ENCODE results near the gene LHPP.

The LHPP gene

DNA sequence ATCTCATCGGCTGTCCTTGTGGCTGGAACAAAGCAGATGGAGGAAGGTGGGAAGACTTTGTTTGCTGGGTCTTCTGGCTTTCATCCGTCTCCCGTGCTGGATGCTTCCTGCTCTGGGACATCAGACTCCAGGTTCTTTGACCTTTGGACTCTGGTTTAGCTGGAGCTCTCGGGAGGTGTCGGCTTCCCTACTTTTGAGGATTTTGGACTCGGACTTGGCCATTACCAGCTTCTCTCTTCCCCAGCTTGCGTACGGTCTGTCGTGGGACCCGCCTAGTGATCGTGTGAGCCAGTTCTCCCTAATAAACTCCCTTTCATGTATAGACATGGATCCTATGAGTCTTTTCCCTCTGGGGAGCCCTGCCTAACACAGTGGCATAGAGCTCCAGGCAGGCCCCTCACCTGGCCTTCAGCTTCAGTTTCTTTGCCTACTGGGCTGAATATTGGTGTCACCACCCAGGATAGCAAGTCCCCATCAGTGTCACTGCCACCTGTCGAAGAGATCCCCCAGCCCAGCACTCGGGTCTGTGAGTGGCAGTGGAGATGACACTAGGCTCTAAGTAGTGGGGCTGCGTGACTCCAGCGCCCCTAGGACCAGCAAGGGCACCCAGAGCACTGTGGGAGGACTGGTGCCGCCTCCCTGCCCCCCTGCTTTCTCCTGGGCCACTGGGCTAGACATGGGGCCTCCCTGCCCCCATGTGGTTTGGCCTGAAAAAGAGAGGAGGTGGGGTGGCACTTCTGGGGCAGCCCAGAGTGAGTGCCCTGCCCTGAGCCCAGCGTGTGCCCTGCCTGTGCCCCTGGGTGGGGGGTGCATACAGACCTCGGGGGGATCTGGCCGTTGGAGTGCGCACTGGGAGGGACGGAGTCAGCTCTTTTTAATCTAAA lies 135.6 kb downstream of the LHPP start:
- TF ChIP-seq, protein P1, sequence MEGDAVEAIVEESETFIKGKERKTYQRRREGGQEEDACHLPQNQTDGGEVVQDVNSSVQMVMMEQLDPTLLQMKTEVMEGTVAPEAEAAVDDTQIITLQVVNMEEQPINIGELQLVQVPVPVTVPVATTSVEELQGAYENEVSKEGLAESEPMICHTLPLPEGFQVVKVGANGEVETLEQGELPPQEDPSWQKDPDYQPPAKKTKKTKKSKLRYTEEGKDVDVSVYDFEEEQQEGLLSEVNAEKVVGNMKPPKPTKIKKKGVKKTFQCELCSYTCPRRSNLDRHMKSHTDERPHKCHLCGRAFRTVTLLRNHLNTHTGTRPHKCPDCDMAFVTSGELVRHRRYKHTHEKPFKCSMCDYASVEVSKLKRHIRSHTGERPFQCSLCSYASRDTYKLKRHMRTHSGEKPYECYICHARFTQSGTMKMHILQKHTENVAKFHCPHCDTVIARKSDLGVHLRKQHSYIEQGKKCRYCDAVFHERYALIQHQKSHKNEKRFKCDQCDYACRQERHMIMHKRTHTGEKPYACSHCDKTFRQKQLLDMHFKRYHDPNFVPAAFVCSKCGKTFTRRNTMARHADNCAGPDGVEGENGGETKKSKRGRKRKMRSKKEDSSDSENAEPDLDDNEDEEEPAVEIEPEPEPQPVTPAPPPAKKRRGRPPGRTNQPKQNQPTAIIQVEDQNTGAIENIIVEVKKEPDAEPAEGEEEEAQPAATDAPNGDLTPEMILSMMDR (IDR thresholded peaks at IDR 0.05; ENCODE audit: low read depth, low read length): no peak
- TF ChIP-seq MYC (IDR thresholded peaks at IDR 0.05; ENCODE audit: low read depth, low read length): no peak
- no peak for TF ChIP-seq POLR2A (IDR thresholded peaks at IDR 0.05; ENCODE audit: extremely low read depth, insufficient read length)
- TF ChIP-seq, protein P2, sequence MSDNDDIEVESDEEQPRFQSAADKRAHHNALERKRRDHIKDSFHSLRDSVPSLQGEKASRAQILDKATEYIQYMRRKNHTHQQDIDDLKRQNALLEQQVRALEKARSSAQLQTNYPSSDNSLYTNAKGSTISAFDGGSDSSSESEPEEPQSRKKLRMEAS (IDR thresholded peaks at IDR 0.05; ENCODE audit: low read depth, low read length): no peak
- no peak for DNase-seq (ENCODE audit: low read depth)
- no peak overlapping the region for H3K4me3 ChIP-seq (ENCODE audit: low read depth, low read length)

DNA sequence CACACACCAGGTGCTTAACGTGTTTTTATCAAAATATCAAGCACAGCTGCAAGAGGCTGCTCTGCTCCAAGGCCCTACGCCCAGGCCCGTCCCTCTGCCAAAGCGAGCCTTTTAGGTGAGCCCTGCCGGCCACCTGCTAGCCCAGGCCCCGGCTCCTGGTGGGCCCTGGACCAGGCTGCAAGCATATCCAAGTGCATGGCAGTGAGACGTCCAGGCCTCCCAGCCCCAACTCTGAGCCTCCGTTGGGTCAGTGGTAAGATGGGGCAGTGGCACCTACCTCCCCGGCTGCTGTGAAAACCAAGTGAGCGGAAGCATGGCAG lies 136.2 kb downstream of the LHPP start:
- no peak for DNase-seq (ENCODE audit: low read depth)
- TF ChIP-seq POLR2A (IDR thresholded peaks at IDR 0.05; ENCODE audit: extremely low read depth, insufficient read length): no peak
- TF ChIP-seq, protein P2 (IDR thresholded peaks at IDR 0.05; ENCODE audit: low read depth, low read length): no peak
- TF ChIP-seq, protein P1 (IDR thresholded peaks at IDR 0.05; ENCODE audit: low read depth, low read length): no peak
- TF ChIP-seq MYC (IDR thresholded peaks at IDR 0.05; ENCODE audit: low read depth, low read length): no peak
- no peak overlapping the region for H3K4me3 ChIP-seq (ENCODE audit: low read depth, low read length)

DNA sequence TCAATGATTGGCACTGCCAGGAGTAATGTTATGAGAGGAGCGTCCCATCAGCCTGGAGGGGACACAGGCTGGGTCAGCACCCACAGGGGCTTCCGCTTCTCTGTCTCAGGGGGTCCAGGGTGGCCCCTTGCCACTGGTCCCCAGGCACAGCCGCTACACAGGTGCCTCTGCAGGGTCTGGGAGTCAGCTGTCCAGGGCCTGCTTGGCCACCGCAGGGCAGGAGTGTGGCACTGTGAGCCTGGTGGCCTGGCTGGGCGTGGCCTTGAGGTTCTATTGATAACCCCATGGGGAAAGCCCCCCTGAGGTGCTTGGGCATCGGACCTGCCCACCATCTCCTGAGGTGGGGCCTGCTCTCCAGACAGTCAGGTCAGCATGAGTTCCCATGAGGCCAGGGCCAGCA lies 136.6 kb downstream of the LHPP start:
- TF ChIP-seq, protein P2 (IDR thresholded peaks at IDR 0.05; ENCODE audit: low read depth, low read length): no peak
- TF ChIP-seq POLR2A (IDR thresholded peaks at IDR 0.05; ENCODE audit: extremely low read depth, insufficient read length): no peak
- TF ChIP-seq, protein P1 (IDR thresholded peaks at IDR 0.05; ENCODE audit: low read depth, low read length): no peak
- TF ChIP-seq MYC (IDR thresholded peaks at IDR 0.05; ENCODE audit: low read depth, low read length): no peak
- no peak overlapping the region for H3K4me3 ChIP-seq (ENCODE audit: low read depth, low read length)
- no peak for DNase-seq (ENCODE audit: low read depth)

DNA sequence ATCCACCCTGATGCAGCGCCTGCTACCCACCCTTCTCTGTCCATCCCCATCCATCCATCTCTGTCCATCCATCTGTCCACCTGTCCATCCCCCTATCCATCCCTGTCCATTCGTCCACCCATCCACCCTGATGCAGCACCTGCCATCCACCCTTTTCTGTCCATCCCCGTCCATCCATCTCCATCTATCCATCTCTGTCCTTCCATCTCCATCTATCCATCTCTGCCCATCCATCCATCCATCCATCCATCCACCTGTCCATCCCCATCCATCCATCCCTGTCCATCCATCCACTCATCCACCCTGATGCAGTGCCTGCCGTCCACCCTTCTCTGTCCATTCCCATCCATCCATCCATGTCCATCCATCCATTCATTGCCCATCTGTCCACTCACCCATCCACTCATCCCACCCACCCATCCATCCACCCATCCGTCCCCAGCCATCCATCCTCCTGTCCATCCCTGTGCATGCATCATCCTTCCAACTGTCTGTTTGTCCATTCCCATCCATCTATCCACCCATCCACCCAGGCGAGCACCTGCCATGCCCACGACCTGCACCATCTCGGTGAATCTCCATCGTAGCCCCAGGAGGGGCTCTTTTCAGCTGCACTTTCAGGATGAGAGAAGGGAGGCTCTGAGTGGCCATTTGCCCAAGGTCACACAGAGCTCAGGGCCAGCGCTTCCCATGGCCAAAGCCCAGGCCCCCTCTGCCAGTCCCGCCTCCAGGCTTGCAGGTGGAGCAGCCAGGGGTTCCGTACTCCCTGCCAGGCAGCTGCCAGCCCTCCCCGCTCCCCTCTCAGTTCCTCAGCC lies 137.4 kb downstream of the LHPP start:
- no peak overlapping the region for H3K4me3 ChIP-seq (ENCODE audit: low read depth, low read length)
- TF ChIP-seq, protein P2 (IDR thresholded peaks at IDR 0.05; ENCODE audit: low read depth, low read length): no peak
- TF ChIP-seq MYC (IDR thresholded peaks at IDR 0.05; ENCODE audit: low read depth, low read length) (no peak), POLR2A (IDR thresholded peaks at IDR 0.05; ENCODE audit: extremely low read depth, insufficient read length) (no peak)
- TF ChIP-seq, protein P1 (IDR thresholded peaks at IDR 0.05; ENCODE audit: low read depth, low read length): no peak
- no peak for DNase-seq (ENCODE audit: low read depth)

DNA sequence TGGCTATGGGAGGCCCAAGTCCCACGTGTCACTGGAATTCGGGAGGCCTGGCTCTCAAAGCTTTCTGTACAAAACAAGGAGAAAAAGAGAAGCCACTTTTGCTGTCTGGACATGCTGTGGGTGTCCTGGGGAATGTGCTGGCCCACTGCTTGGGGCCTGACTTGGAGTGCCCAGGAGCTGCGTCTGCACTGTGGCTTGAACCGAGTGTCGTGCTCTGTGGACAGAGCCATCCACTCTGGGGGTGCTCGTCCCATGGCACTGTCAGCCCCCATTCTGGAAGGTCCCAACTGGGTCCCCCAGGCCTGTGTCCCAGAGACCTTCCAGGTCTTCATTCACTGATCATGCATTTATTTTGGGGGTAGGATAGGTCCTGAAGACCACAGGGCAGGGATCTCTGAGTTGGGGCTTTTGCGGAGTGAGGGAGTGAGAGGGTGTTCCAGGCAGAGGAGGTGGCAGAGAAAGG lies 138.0 kb downstream of the LHPP start:
- no peak for DNase-seq (ENCODE audit: low read depth)
- no peak overlapping the region for H3K4me3 ChIP-seq (ENCODE audit: low read depth, low read length)
- TF ChIP-seq, protein P1 (IDR thresholded peaks at IDR 0.05; ENCODE audit: low read depth, low read length): no peak
- TF ChIP-seq MYC (IDR thresholded peaks at IDR 0.05; ENCODE audit: low read depth, low read length) (no peak), POLR2A (IDR thresholded peaks at IDR 0.05; ENCODE audit: extremely low read depth, insufficient read length) (no peak)
- TF ChIP-seq, protein P2 (IDR thresholded peaks at IDR 0.05; ENCODE audit: low read depth, low read length): no peak

Data from NB4 (cell line).